H1 (cell line): ENCODE measurements around the gene ZC3H7B. TPM values are rescaled to one million over a fixed set of nuclear protein-coding genes. Genes with fewer than 3 reads are reported as not detected.

Experiments used
- CTCF ChIA-PET: fragments of 300-600 bp; sonication (Branson Sonifier 250); formaldehyde crosslinking; loops from one replicate; lab custom pipeline; 2021; ENCODE audit not compliant: partially characterized antibody; lab: Charles Lee
- POLR2A ChIA-PET: fragments of 300-600 bp; sonication (Branson Sonifier 250); formaldehyde crosslinking; loops from one replicate; lab custom pipeline; 2021; ENCODE audit warnings: inconsistent platforms; ENCODE audit not compliant: partially characterized antibody; lab: Charles Lee
- DNase-seq, 2 experiments: peaks; one replicate each; pipeline versions ENCODE4 v3.0.0 to v3.0.0-alpha.2; 2010 to 2022; ENCODE audit warnings: low spot score in 2 of 2, low read depth in 1 of 2, mixed read lengths in 1 of 2
- FAIRE-seq: peaks from 2 replicates; lab custom pipeline; 2011; peaks lifted over from hg19 to GRCh38; lab: Jason Lieb, UNC
- H2AFZ ChIP-seq: 2 replicates; pipeline ENCODE4 v1.8.1; 2012; ENCODE audit warnings: low read length, inconsistent platforms
- H2AK5ac ChIP-seq: 2 replicates; pipeline ENCODE4 v1.6.1; 2013; ENCODE audit warnings: low read depth, low read length
- H2BK120ac ChIP-seq: replicated peaks from 2 replicates; pipeline ENCODE3; 2013; ENCODE audit warnings: low read depth, low read length, inconsistent platforms
- H2BK12ac ChIP-seq: 2 replicates; pipeline ENCODE4 v1.6.1; 2013; ENCODE audit warnings: low read depth, low read length
- H2BK15ac ChIP-seq: 2 replicates; pipeline ENCODE4 v1.6.1; 2013; ENCODE audit warnings: low read length
- H2BK20ac ChIP-seq: 2 replicates; pipeline ENCODE4 v1.6.1; 2013; ENCODE audit warnings: low read length
- H2BK5ac ChIP-seq: 2 replicates; pipeline ENCODE4 v1.6.1; 2013; ENCODE audit warnings: low read depth, low read length
- H3K14ac ChIP-seq: 2 replicates; pipeline ENCODE4 v1.6.1; 2013; ENCODE audit warnings: inconsistent platforms; ENCODE audit not compliant: insufficient read length
- H3K18ac ChIP-seq: 2 replicates; pipeline ENCODE4 v1.6.1; 2013; ENCODE audit warnings: low read length; ENCODE audit errors: extremely low read depth
- H3K23ac ChIP-seq: 2 replicates; pipeline ENCODE4 v1.6.1; 2013; ENCODE audit warnings: inconsistent platforms; ENCODE audit not compliant: insufficient read length
- H3K23me2 ChIP-seq: 2 replicates; pipeline ENCODE4 v1.6.1; 2013; ENCODE audit warnings: low read depth, low read length
- H3K27ac ChIP-seq: 2 replicates; pipeline ENCODE4 v1.6.1; 2011; ENCODE audit warnings: low read depth, low read length, inconsistent platforms
- H3K27me3 ChIP-seq, 4 experiments: replicated peaks in 1 of 4; 1 replicate in 1 of 4; 2 replicates in 3 of 4; pipeline versions ENCODE4 v1.6.1 to v1.8.1; 2011 to 2013; ENCODE audit warnings: low read length in 3 of 4, mild to moderate bottlenecking in 3 of 4, inconsistent platforms in 2 of 4, mixed read lengths in 2 of 4, moderate library complexity in 1 of 4; ENCODE audit not compliant: control insufficient read depth in 3 of 4, insufficient read depth in 3 of 4; ENCODE audit errors: extremely low read depth in 1 of 4
- H3K36me3 ChIP-seq, 4 experiments: 2 replicates each; pipeline versions ENCODE4 v1.6.1 to v1.8.1; 2011 to 2013; ENCODE audit warnings: mild to moderate bottlenecking in 4 of 4, low read length in 3 of 4, moderate library complexity in 2 of 4, control low read depth in 1 of 4, inconsistent platforms in 1 of 4; ENCODE audit not compliant: insufficient read depth in 4 of 4, control insufficient read depth in 2 of 4
- H3K4ac ChIP-seq: replicated peaks from 2 replicates; pipeline ENCODE3; 2013; ENCODE audit warnings: low read length, low read depth, mixed read lengths, inconsistent platforms; ENCODE audit not compliant: insufficient read length
- H3K4me1 ChIP-seq, 4 experiments: replicated peaks in 1 of 4; 1 replicate in 1 of 4; 2 replicates in 3 of 4; pipeline versions ENCODE4 v1.6.1 to v1.8.1; 2011 to 2013; ENCODE audit warnings: low read length in 3 of 4, inconsistent platforms in 2 of 4, mixed read lengths in 1 of 4; ENCODE audit not compliant: insufficient read depth in 4 of 4, control insufficient read depth in 3 of 4
- H3K4me2 ChIP-seq, 2 experiments: 2 replicates each; pipeline versions ENCODE4 v1.6.1 to v1.8.1; 2011 to 2013; ENCODE audit warnings: low read depth in 2 of 2, low read length in 2 of 2, control low read depth in 1 of 2, inconsistent platforms in 1 of 2, mild to moderate bottlenecking in 1 of 2; ENCODE audit not compliant: insufficient read depth in 1 of 2
- H3K4me3 ChIP-seq, 4 experiments: fragments of 200-600, 300-600 bp in 1 of 4; sonication (generic), shearing (Covaris generic), sonication (Bioruptor Twin) in 1 of 4; 2 replicates each; pipeline versions ENCODE4 v1.5.1 to v1.8.1; 2011 to 2016; ENCODE audit warnings: low read length in 4 of 4, low read depth in 3 of 4, control low read depth in 2 of 4, inconsistent platforms in 2 of 4, mild to moderate bottlenecking in 2 of 4, mixed read lengths in 1 of 4, moderate library complexity in 1 of 4; ENCODE audit not compliant: insufficient read depth in 2 of 4; ENCODE audit errors: extremely low read depth in 1 of 4
- H3K56ac ChIP-seq: replicated peaks from 2 replicates; pipeline ENCODE3; 2013; ENCODE audit warnings: low read depth, mild to moderate bottlenecking, mixed read lengths, low read length, inconsistent platforms; ENCODE audit not compliant: insufficient read length
- H3K79me1 ChIP-seq: 2 replicates; pipeline ENCODE4 v1.6.1; 2013; ENCODE audit warnings: low read depth, low read length, control low read depth
- H3K79me2 ChIP-seq, 2 experiments: 2 replicates each; pipeline versions ENCODE4 v1.6.1 to v1.8.1; 2012 to 2013; ENCODE audit warnings: low read length in 2 of 2, mild to moderate bottlenecking in 2 of 2, inconsistent platforms in 1 of 2; ENCODE audit not compliant: insufficient read depth in 2 of 2, control insufficient read depth in 1 of 2
- H3K9ac ChIP-seq, 4 experiments: replicated peaks in 1 of 4; 1 replicate in 1 of 4; 2 replicates in 3 of 4; pipeline versions ENCODE4 v1.6.1 to v1.8.1; 2011 to 2013; ENCODE audit warnings: low read depth in 3 of 4, low read length in 3 of 4, control low read depth in 2 of 4, mild to moderate bottlenecking in 2 of 4, moderate library complexity in 2 of 4, inconsistent platforms in 1 of 4; ENCODE audit errors: extremely low read depth in 1 of 4
- H3K9me3 ChIP-seq, 2 experiments: 2 replicates each; pipeline versions ENCODE4 v1.6.1 to v1.8.1; 2012 to 2013; ENCODE audit warnings: mild to moderate bottlenecking in 2 of 2, moderate library complexity in 2 of 2, control low read depth in 1 of 2, inconsistent platforms in 1 of 2, low read depth in 1 of 2, low read length in 1 of 2, mixed read lengths in 1 of 2; ENCODE audit not compliant: insufficient read depth in 2 of 2
- H4K20me1 ChIP-seq, 2 experiments: replicated peaks in 1 of 2; 2 replicates each; pipeline versions ENCODE3 to v1.8.1; 2011 to 2013; ENCODE audit warnings: inconsistent platforms in 2 of 2, low read length in 2 of 2, mild to moderate bottlenecking in 1 of 2; ENCODE audit not compliant: insufficient read depth in 2 of 2, control insufficient read depth in 1 of 2
- H4K5ac ChIP-seq: 2 replicates; pipeline ENCODE4 v1.6.1; 2013; ENCODE audit warnings: low read length, low read depth, mixed read lengths, inconsistent platforms; ENCODE audit not compliant: insufficient read length
- H4K8ac ChIP-seq: 2 replicates; pipeline ENCODE4 v1.8.0; 2013; ENCODE audit warnings: mild to moderate bottlenecking, moderate library complexity, low read length, inconsistent platforms; ENCODE audit not compliant: insufficient read depth; ENCODE audit errors: extremely low read depth
- H4K91ac ChIP-seq: replicated peaks from 2 replicates; pipeline ENCODE3; 2013; ENCODE audit warnings: low read length, mixed read lengths, inconsistent platforms; ENCODE audit not compliant: insufficient read length
- ATF2 ChIP-seq: IDR thresholded peaks from 2 replicates; pipeline ENCODE4 v1.6.1; 2012; ENCODE audit warnings: low read length, inconsistent platforms
- ATF3 ChIP-seq: IDR thresholded peaks from 2 replicates; pipeline ENCODE4 v1.6.1; 2011; ENCODE audit warnings: low read depth, mild to moderate bottlenecking, low read length; ENCODE audit not compliant: insufficient read depth
- CBX5 ChIP-seq: fragments of 300-800, 300-1000 bp; sonication (generic); IDR thresholded peaks from 2 replicates; pipeline ENCODE4 v1.7.1; 2016; ENCODE audit warnings: antibody characterized with exemption, low read length, low read depth
- HDAC2 ChIP-seq, 2 experiments: fragments of 300-600 bp in 1 of 2; sonication (generic) in 1 of 2; IDR thresholded peaks; 2 replicates each; pipeline ENCODE4 v1.6.1; 2011 to 2012; ENCODE audit warnings: low read depth in 2 of 2, low read length in 2 of 2, mild to moderate bottlenecking in 2 of 2, moderate library complexity in 2 of 2, borderline replicate concordance in 1 of 2, inconsistent platforms in 1 of 2
- JUND ChIP-seq: IDR thresholded peaks from 2 replicates; pipeline ENCODE4 v1.6.1; 2011; ENCODE audit warnings: mild to moderate bottlenecking, improper control_type of control experiment, low read length
- KDM5A ChIP-seq: fragments of 200-600 bp; IDR thresholded peaks from 2 replicates; pipeline ENCODE4 v1.7.1; 2012; ENCODE audit warnings: mild to moderate bottlenecking, low read length, inconsistent platforms, mixed read lengths
- MAX ChIP-seq: IDR thresholded peaks from 2 replicates; pipeline ENCODE4 v1.6.1; 2012; ENCODE audit warnings: inconsistent platforms
- NANOG ChIP-seq: IDR thresholded peaks from 2 replicates; pipeline ENCODE4 v1.6.1; 2011; ENCODE audit warnings: low read length, low read depth, mild to moderate bottlenecking, inconsistent platforms; ENCODE audit not compliant: insufficient read depth, poor library complexity, severe bottlenecking
- POLR2AphosphoS5 ChIP-seq: IDR thresholded peaks from 2 replicates; pipeline ENCODE4 v1.6.1; 2011; ENCODE audit warnings: low read depth, low read length
- SIX5 ChIP-seq: IDR thresholded peaks from 2 replicates; pipeline ENCODE4 v1.6.1; 2011; ENCODE audit warnings: mild to moderate bottlenecking, low read depth, low read length
- SP1 ChIP-seq: IDR thresholded peaks from 2 replicates; pipeline ENCODE4 v1.6.1; 2011; ENCODE audit warnings: low read depth, low read length
- WGBS, 2 experiments: shearing (Covaris generic) in 1 of 2; methylation state at CpG; one replicate each; pipeline versions ENCODE4 v1.1.6 to v1.1.7; 2013 to 2015; ENCODE audit warnings: low lambda C conversion rate in 2 of 2, mixed read lengths in 2 of 2, inconsistent platforms in 1 of 2, low coverage in 1 of 2, missing lambda C conversion rate in 1 of 2; ENCODE audit not compliant: insufficient replicate concordance in 2 of 2, insufficient coverage in 1 of 2, insufficient read length in 1 of 2; ENCODE audit errors: extremely low coverage in 1 of 2, missing lambda C conversion rate in 1 of 2; 5-methylcytosine and 5-hydroxymethylcytosine counted together
- polyA plus RNA-seq, 7 experiments: library from polyadenylated mRNA; depleted of rRNA in 3 of 7; stranded (reverse) in 5 of 7; unstranded in 2 of 7; fragments of >200 nt in 5 of 7; fragments of 200-250 nt in 2 of 7; gene quantifications; 1 replicate in 5 of 7; 2 replicates in 1 of 7; 4 replicates in 1 of 7; pipeline versions ENCODE4 v1.2.1 to v1.2.3, GENCODE V29; 2011 to 2013; ENCODE audit warnings: missing spikeins in 2 of 7, mixed read lengths in 2 of 7
- total RNA-seq: library from RNA; stranded (reverse); fragmentation: NEBNext Ultra II Directional; extraction: Animal tissue kit (Norgen Biotek cat#: 25700); gene quantifications from 2 replicates; pipeline ENCODE4 v1.2.1, GENCODE V29; 2021

Gene ZC3H7B
- total and polyA plus RNA-seq, 2 of the 8 experiments (the other 6 are each of a cell fraction or from before 2014, with no cell fraction given) = 35.5 to 78.6 TPM

GRCh38 chr22:41365425-41365824, 64.1 kb downstream of the ZC3H7B start:
- no peaks in the 10 kb centered on the region for H3K23me2 ChIP-seq
- no peaks in the 10 kb centered on the region for H3K79me1 ChIP-seq
- H3K4ac ChIP-seq = no peak overlapping the region
- no peak overlapping the region for H3K9ac ChIP-seq
- no peak overlapping the region for H2BK5ac ChIP-seq
- POLR2A ChIA-PET = interaction anchor here (1.1 to 11.5 kb wide), 3 partner anchors 14 to 32 kb away, joined by 3 to 129 read pairs (median 3); partner anchors contain the start of gene TEF
- no peak overlapping the region for H4K8ac ChIP-seq
- H4K5ac ChIP-seq = no peak overlapping the region
- no peak overlapping the region for H2AFZ ChIP-seq
- H2BK120ac ChIP-seq = no peak overlapping the region
- no peak overlapping the region for H3K56ac ChIP-seq
- no peak overlapping the region for H3K4me3 ChIP-seq
- H2BK15ac ChIP-seq = no peak overlapping the region
- no peak overlapping the region for H2AK5ac ChIP-seq
- H3K27ac ChIP-seq = no peak overlapping the region
- DNase-seq (no peak), FAIRE-seq (no peak)
- CTCF ChIA-PET = interaction anchor here (0.5 to 1.1 kb wide), 5 partner anchors 102 to 213 kb away, joined by 3 to 4 read pairs (median 3); no protein-coding TSS in a partner anchor
- H3K27me3 ChIP-seq = no peaks in the 10 kb centered on the region; a peak in 1 of 7 replicates
- no peak overlapping the region for H2BK20ac ChIP-seq
- no peaks in the 10 kb centered on the region; a peak in 1 of 8 replicates for H3K36me3 ChIP-seq
- H2BK12ac ChIP-seq = no peak overlapping the region
- H3K23ac ChIP-seq = no peak overlapping the region
- no peaks in the 10 kb centered on the region for H4K20me1 ChIP-seq
- H3K9me3 ChIP-seq = no peaks in the 10 kb centered on the region
- no peak overlapping the region for H3K14ac ChIP-seq
- WGBS, 2 experiments = 86% methylated on average over 5 of the region's 5 CpGs; no CpG with 5 or more reads in 1 of the 2 experiments
- H3K4me2 ChIP-seq = no peak overlapping the region
- H4K91ac ChIP-seq = no peak overlapping the region
- peaks cover 9 to 23% (median 15%) of the 10 kb centered on the region in 4 experiments for H3K4me1 ChIP-seq
- H3K18ac ChIP-seq = no peak overlapping the region
- H3K79me2 ChIP-seq = no peaks in the 10 kb centered on the region
- TF ChIP-seq JUND = no peak
- TF ChIP-seq MAX = no peak
- no peak for TF ChIP-seq CBX5
- TF ChIP-seq ATF3 = no peak
- TF ChIP-seq SIX5 = no peak
- no peak for TF ChIP-seq HDAC2 (IDR thresholded peaks at IDR 0.05; ENCODE audit: borderline replicate concordance in 1 of 2, low read depth in 2 of 2, low read length in 2 of 2)
- TF ChIP-seq NANOG = no peak
- TF ChIP-seq KDM5A = no peak
- TF ChIP-seq SP1 = no peak
- no peak for TF ChIP-seq ATF2
- no peak for TF ChIP-seq POLR2AphosphoS5
